Lung (tissue), 12 donors: Measurements from ENCODE around the gene MRGPRX4. TPM values are rescaled to one million over a fixed set of nuclear protein-coding genes. Genes with fewer than 3 reads are reported as not detected.

ENCODE experiments used
- ATAC-seq: fragments of 200-7000 bp; cut with Tn5 transposase; one replicate; pipeline ENCODE4 v1.9.1; 2020; ENCODE audit warnings: moderate number of reproducible peaks; ENCODE audit not compliant: insufficient read depth, low FRiP score
- DNase-seq, 3 donors: peaks; one replicate each; pipeline ENCODE4 v3.0.0-alpha.2; 2013 to 2017
- H3K27ac ChIP-seq, 2 donors: one replicate each; pipeline ENCODE4 v1.5.1; 2013; ENCODE audit warnings: mild to moderate bottlenecking in 2 of 2, moderate library complexity in 2 of 2, control low read depth in 1 of 2, inconsistent platforms in 1 of 2, low read depth in 1 of 2, low read length in 1 of 2
- H3K27me3 ChIP-seq, 3 donors: one replicate each; pipeline ENCODE4 v1.5.1; 2013; ENCODE audit warnings: low read length in 2 of 3; ENCODE audit not compliant: control insufficient read depth in 3 of 3, insufficient read depth in 3 of 3
- H3K36me3 ChIP-seq, 4 donors: one replicate each; pipeline ENCODE4 v1.5.1; 2013; ENCODE audit warnings: low read length in 4 of 4, mild to moderate bottlenecking in 1 of 4, moderate library complexity in 1 of 4; ENCODE audit not compliant: control insufficient read depth in 4 of 4, insufficient read depth in 4 of 4
- H3K4me1 ChIP-seq, 5 donors: one replicate each; pipeline ENCODE4 v1.5.1; 2013; ENCODE audit warnings: low read length in 5 of 5, mild to moderate bottlenecking in 2 of 5, moderate library complexity in 1 of 5; ENCODE audit not compliant: control insufficient read depth in 5 of 5, insufficient read depth in 5 of 5
- H3K4me3 ChIP-seq: one replicate; pipeline ENCODE4 v1.5.1; 2013; ENCODE audit warnings: mild to moderate bottlenecking, control low read depth, moderate library complexity
- H3K9ac ChIP-seq, 2 donors: one replicate each; pipeline ENCODE4 v1.5.1; 2013; ENCODE audit warnings: low read length in 2 of 2, control low read depth in 1 of 2; ENCODE audit not compliant: insufficient read depth in 1 of 2
- H3K9me3 ChIP-seq, 4 donors: one replicate each; pipeline ENCODE4 v1.5.1; 2013; ENCODE audit warnings: low read length in 3 of 4, mild to moderate bottlenecking in 1 of 4, moderate library complexity in 1 of 4; ENCODE audit not compliant: control insufficient read depth in 4 of 4, insufficient read depth in 3 of 4
- WGBS, 2 donors: extraction: QIAGEN DNeasy Blood & Tissue Kit; methylation state at CpG; one replicate each; pipeline ENCODE4 v1.1.7; 2013; 5-methylcytosine and 5-hydroxymethylcytosine counted together
- polyA plus RNA-seq, 2 donors: library from polyadenylated mRNA; stranded (reverse); fragments of 200-250 nt; gene quantifications; one replicate each; pipeline ENCODE4 v1.2.1, GENCODE V29; 2013
- total RNA-seq, 2 donors: library from RNA; depleted of rRNA in 1 of 2; stranded (reverse); fragments of >200 nt in 1 of 2; gene quantifications; one replicate each; pipeline ENCODE4 v1.2.1, GENCODE V29; 2014 to 2021
- TF ChIP-seq, protein P1 (sequence below): IDR thresholded peaks from 2 replicates; pipeline ENCODE4 v1.5.1; 2012; ENCODE audit warnings: mild to moderate bottlenecking; ENCODE audit errors: control extremely low read depth, extremely low read depth
- donor health status: control.
- donor health status: control.
- donor health status: Bipolar disorder and iron deficiency.
- donor health status: healthy.
- donor health status: DM: yes; HTN: yes; CAD: no.

Gene MRGPRX4
- total and polyA plus RNA-seq, 4 donors = not detected

DNA sequence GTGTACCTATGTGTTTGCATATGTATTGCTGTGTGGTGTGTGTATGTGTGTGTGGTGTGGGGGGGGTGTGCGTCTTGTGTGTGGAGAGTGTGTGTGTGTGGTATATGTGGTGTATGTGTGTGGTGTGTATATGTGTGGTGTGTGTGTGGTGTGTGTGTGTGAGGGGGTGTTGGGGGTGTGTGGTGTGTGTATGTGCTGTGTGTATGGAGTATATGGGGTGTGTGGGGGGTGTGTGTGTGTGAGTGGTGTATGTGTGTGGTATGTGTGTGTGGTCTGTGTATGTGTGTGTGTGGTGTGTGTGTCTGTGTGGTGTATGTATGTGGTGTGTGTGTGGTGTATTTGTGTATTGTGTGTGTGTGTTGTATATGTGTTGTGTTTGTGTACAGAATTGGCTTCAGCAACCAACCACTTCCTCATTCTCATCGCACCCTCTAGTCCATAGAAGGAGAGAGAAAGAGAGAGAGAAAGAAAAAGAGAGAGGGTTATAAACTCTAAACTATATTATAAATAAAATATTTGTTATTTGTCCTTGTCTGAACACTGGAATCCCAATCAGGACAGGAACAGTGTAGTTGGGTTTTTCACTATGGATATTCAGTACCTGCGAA lies 50.3 kb downstream of the MRGPRX4 start:
- Histone ChIP-seq H3K4me3 (no peak overlapping the region), H3K27me3 (no peaks in the 10 kb centered on the region), H3K27ac (no peak overlapping the region), H3K9me3 (peaks cover 0 to 4% (median 0%) of the 10 kb centered on the region in 4 donors), H3K36me3 (no peaks in the 10 kb centered on the region), H3K9ac (no peak overlapping the region), H3K4me1 (no peaks in the 10 kb centered on the region)
- DNase-seq = no peak
- TF ChIP-seq, protein P1, sequence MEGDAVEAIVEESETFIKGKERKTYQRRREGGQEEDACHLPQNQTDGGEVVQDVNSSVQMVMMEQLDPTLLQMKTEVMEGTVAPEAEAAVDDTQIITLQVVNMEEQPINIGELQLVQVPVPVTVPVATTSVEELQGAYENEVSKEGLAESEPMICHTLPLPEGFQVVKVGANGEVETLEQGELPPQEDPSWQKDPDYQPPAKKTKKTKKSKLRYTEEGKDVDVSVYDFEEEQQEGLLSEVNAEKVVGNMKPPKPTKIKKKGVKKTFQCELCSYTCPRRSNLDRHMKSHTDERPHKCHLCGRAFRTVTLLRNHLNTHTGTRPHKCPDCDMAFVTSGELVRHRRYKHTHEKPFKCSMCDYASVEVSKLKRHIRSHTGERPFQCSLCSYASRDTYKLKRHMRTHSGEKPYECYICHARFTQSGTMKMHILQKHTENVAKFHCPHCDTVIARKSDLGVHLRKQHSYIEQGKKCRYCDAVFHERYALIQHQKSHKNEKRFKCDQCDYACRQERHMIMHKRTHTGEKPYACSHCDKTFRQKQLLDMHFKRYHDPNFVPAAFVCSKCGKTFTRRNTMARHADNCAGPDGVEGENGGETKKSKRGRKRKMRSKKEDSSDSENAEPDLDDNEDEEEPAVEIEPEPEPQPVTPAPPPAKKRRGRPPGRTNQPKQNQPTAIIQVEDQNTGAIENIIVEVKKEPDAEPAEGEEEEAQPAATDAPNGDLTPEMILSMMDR = no peak
- ATAC-seq = no peak
- 78 to 90% methylated on average over 3 of the region's 3 CpGs for whole genome bisulfite sequencing, 2 donors

Other genes with a start within 250 kb of the MRGPRX4 start
- gene SERGEF, start 159.8 kb upstream of the MRGPRX4 start, total RNA-seq = 10 to 100 TPM; 20.5 to 33.3 TPM
- 10 to 100 TPM; 20.2 to 85.0 TPM for gene SERGEF, start 159.8 kb upstream of the MRGPRX4 start, polyA plus RNA-seq
- 1 to 10 TPM in 1 of 2 donors, under 1 TPM in 1; 0.74 to 2.8 TPM for gene TPH1, start 126.6 kb upstream of the MRGPRX4 start, total RNA-seq
- under 1 TPM; 0.13 to 0.37 TPM for gene TPH1, start 126.6 kb upstream of the MRGPRX4 start, polyA plus RNA-seq
- gene SAAL1, start 66.8 kb upstream of the MRGPRX4 start, total RNA-seq = 10 to 100 TPM in 1 of 2 donors, 1 to 10 TPM in 1; 9.1 to 15.1 TPM
- 10 to 100 TPM in 1 of 2 donors, 1 to 10 TPM in 1; 5.5 to 13.6 TPM for gene SAAL1, start 66.8 kb upstream of the MRGPRX4 start, polyA plus RNA-seq
- under 1 TPM in 1 of 2 donors, not detected in 1; 0.12 TPM for gene MRGPRX3, start 40.3 kb upstream of the MRGPRX4 start, total RNA-seq
- gene MRGPRX3, start 40.3 kb upstream of the MRGPRX4 start, polyA plus RNA-seq = under 1 TPM in 1 of 2 donors, not detected in 1; 0.18 TPM
- gene SAA4, start 64.0 kb downstream of the MRGPRX4 start, total RNA-seq = 1 to 10 TPM in 1 of 2 donors, not detected in 1; 3.8 TPM
- gene SAA4, start 64.0 kb downstream of the MRGPRX4 start, polyA plus RNA-seq = 1 to 10 TPM in 1 of 2 donors, under 1 TPM in 1; 0.39 to 6.4 TPM
- gene SAA2, start 75.8 kb downstream of the MRGPRX4 start, total RNA-seq = 100 to 1,000 TPM in 1 of 2 donors, 10 to 100 TPM in 1; 56.7 to 105 TPM
- gene SAA2, start 75.8 kb downstream of the MRGPRX4 start, polyA plus RNA-seq = 1,000 to 10,000 TPM in 1 of 2 donors, 10 to 100 TPM in 1; 18.6 to 1,381 TPM
- gene SAA1, start 93.4 kb downstream of the MRGPRX4 start, total RNA-seq = 100 to 1,000 TPM in 1 of 2 donors, 10 to 100 TPM in 1; 44.4 to 260 TPM
- gene SAA1, start 93.4 kb downstream of the MRGPRX4 start, polyA plus RNA-seq = 1,000 to 10,000 TPM in 1 of 2 donors, 100 to 1,000 TPM in 1; 148 to 2,589 TPM
- 10 to 100 TPM; 23.9 to 36.2 TPM for gene HPS5, start 149.3 kb downstream of the MRGPRX4 start, total RNA-seq
- 10 to 100 TPM in 1 of 2 donors, 1 to 10 TPM in 1; 8.9 to 16.7 TPM for gene HPS5, start 149.3 kb downstream of the MRGPRX4 start, polyA plus RNA-seq
- gene GTF2H1, start 149.7 kb downstream of the MRGPRX4 start, total RNA-seq = 10 to 100 TPM; 39.3 to 87.9 TPM
- 10 to 100 TPM; 20.2 to 25.9 TPM for gene GTF2H1, start 149.7 kb downstream of the MRGPRX4 start, polyA plus RNA-seq
- gene LDHA, start 221.7 kb downstream of the MRGPRX4 start, total RNA-seq = 100 to 1,000 TPM; 238 to 373 TPM
- gene LDHA, start 221.7 kb downstream of the MRGPRX4 start, polyA plus RNA-seq = 100 to 1,000 TPM; 286 to 596 TPM
- gene LDHC, start 239.5 kb downstream of the MRGPRX4 start, total RNA-seq = not detected
- 1 to 10 TPM in 1 of 2 donors, under 1 TPM in 1; 0.06 to 1.1 TPM for gene LDHC, start 239.5 kb downstream of the MRGPRX4 start, polyA plus RNA-seq